HG03520 (cell line): ENCODE measurements around the gene CCDC13.
A peak's percentile ranks its signal among the peaks of the same experiment; 100 is the strongest.

Experiments used
- ATAC-seq: cut with Tn5 transposase; IDR thresholded peaks from one replicate; pipeline ENCODE4 v1.9.1; 2021; ENCODE audit warnings: mild to moderate bottlenecking, moderate library complexity; ENCODE audit not compliant: unreplicated experiment

Gene CCDC13

GRCh38 chr3:42800251-42800650 lies 27.2 kb upstream of the CCDC13 start:
- ATAC-seq: no peak

GRCh38 chr3:42799376-42799775 lies 26.3 kb upstream of the CCDC13 start:
- ATAC-seq: no peak

- no peak for ATAC-seq
These were observed 23.4 kb upstream of the CCDC13 start for GRCh38 chr3:42796332-42796885.

- ATAC-seq: no peak
These were observed 22.6 kb upstream of the CCDC13 start for GRCh38 chr3:42795621-42796181.

DNA sequence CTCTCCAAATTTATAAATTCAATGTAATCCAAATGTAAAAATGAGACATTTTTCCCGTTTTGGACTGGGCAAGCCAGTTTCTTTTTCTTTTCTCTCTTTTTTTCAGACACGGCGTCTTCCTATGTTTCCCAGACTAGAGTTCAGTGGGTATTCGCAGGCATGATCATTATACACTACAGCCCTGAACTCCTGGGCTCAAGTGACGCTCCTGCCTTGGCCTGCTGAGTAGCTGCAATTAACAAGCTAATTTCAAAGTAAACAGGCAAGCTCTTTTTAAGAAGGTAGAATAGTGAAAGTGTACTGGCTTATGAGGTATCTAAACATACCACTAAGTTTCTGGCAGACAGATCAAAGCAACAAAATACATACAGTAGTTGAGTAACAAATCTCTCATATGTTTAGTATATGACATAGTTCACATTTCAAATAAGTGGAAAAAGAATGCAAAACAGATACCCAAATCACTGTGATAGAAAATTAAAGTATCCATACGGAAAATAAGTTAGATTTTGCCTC lies 17.7 kb upstream of the CCDC13 start:
- ATAC-seq: no peak

DNA sequence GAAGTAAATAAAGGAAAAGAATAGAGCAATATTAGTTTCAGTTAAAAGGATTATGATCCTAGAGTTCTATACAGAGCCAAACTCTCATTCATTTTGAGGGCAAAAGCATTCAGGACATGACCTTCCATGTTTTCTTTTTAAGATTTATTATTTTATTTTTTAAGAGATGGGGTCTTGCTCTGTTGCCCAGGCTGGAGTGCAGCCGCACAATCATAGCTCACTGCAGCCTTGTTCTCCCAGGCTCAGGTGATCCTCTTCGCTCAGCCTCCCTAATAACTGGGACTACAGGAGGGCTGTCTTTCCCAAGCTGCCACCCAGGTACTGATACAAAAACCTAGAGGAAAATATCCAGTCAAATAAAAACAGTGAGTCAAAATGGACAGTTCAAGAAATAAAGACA lies 13.6 kb upstream of the CCDC13 start:
- no peak for ATAC-seq

GRCh38 chr3:42786212-42786611 lies 13.2 kb upstream of the CCDC13 start:
- ATAC-seq: no peak

- ATAC-seq: no peak
These were observed 8.0 kb upstream of the CCDC13 start for GRCh38 chr3:42780892-42781700.

DNA sequence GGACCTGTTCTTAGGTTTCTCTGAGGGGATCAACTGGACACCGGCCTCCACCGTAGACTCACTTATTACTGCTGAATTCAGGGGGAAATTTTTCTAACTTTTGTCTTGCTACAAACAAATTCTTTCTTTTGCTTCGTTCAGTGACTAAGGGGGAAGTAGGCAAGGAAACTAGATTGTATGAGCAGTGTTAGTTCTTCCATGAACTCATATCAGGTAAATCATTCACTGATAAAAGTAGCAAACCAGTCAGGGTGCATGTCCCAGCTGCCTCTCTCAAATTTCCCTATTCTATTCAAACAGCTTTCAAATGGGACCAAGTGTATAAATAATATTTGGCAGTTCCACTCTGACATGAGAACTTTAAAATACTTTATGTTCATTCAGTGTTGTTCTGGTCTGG lies 7.3 kb upstream of the CCDC13 start:
- no peak for ATAC-seq

GRCh38 chr3:42778644-42779043 lies 5.6 kb upstream of the CCDC13 start:
- no peak for ATAC-seq

- peak; percentile 4 for ATAC-seq
These were observed 327 bp upstream of the CCDC13 start for GRCh38 chr3:42773409-42773751.

GRCh38 chr3:42771271-42771670 lies 1.8 kb downstream of the CCDC13 start:
- no peak for ATAC-seq

DNA sequence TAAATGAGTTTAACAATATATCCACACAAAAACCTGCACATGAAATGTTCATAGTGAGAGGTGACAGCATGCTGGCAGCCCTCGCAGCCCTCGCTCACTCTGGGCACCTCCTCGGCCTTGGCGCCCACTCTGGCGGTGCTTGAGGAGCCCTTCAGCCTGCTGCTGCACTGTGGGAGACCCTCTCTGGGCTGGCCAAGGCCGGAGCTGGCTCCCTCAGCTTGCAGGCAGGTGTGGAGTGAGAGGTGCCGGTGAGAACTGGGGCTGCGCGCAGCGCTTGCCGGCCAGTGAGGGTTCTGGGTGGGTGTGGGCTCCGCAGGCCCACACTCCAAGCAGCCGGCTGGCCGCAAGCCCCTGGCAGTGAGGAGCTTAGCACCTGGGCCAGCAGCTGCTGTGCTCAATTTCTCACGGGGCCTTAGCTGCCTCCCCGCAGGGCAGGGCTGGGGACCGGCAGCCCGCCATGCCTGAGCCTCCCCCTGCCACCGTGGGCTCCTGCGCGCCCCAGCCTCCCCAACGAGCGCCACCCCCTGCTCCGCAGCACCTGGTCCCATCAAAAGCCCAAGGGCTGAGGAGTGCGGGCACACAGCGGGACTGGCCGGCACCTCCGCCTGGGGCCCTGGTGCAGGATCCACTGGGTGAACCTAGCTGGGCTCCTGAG lies 3.4 kb downstream of the CCDC13 start:
- no peak for ATAC-seq

DNA sequence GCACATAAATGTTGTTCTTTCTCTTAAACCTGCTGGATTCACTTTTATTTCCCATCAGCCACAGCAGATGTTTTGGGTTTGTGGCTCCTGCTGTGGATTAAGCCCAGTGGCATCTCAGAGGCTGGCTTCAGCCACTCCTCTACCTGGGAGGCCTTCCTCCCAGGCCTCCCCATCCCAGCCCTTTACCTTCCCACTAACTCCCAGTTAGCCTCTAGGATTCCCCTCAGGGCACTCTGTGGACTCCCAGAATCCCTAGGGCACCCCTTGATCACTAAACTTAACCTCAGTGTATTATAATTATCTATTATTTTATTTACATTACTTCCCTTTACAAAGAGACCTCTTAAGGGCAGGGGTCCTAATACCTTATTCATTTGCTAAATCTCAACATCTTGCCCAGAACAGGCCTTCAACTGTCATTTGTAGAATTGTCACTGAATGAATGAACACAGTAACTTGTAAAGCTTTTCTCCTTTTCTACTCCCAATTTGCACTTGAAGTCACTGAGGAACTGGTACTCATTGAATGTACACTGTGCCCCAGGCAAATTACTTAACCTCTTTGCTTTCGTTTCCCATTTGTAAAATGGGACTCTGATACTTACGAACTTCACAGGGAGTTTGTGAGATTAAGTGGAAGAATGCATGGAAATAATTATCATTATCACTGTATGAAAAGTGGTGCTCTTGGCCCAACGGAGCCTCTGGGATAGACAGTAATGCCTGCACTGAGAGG lies 8.3 kb downstream of the CCDC13 start:
- no peak for ATAC-seq

DNA sequence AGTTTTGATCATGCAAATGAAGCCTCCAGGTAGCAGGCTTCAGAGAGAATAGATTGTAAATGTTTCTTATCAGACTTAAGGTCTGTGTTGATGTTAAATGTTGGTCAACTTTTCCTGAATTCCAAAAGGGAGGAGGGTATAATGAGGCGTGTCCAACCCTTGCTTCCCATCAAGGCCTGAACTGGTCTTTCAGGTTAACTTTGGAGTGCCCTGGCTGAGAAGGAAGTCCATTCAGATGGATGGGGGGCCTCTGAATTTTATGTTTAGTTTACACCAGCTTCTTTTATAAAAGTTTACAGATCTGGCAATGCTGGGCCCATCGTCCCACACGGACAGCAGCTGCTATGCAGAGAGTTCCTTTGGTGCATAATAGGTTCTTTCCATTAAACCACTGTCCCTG lies 8.9 kb downstream of the CCDC13 start:
- ATAC-seq: no peak

DNA sequence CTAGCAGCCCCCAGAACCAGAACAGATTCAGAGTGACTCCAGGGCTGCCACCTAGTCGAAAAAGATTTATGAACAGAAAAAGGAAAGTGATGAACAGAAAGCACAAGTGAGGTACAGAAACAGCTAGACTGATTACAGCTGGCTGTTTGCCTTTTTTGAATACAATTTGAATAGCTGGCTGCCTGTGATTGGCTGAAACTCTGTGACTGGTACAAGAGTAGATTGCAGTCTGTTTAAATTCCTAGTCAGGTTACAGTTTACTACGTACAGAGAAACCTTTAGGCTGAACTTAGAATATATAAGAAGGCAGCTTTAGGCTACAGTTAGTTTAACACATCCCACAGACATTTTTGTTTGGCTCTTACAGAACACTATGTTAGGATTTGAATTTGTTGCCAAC lies 10.0 kb downstream of the CCDC13 start:
- no peak for ATAC-seq

DNA sequence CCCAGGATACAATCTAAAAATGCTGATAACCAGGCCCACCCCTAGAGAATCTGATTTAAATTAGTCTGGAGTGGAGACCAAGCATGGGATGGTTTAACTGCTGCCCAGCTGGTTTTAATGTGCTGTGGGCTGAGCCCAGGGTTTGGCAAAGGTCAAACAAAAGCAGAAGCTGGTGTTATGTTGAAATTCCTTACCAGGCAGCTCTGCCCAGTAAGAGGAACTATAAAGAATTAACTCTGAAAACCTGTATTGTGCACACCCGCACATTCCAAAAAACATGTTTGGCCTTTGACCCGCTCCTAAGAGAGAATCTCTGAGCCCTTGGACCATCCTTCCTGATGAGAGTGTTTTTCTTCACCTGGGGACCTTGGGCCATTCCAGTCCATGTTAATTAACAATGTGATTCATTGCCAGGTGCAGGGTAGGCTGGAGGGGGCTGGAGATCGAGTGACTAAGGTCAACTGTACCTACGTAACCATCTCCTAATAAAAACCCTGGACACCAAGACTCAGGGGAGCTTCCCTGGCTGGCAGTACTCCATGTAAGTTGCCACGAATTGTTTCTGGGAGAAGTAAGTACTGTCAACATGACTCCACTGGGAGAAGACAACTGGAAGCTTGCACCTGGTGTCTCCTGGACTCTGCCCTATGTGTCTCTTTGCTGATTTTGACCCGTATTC lies 10.9 kb downstream of the CCDC13 start:
- ATAC-seq: no peak

GRCh38 chr3:42758126-42758525 lies 14.9 kb downstream of the CCDC13 start:
- ATAC-seq: no peak

DNA sequence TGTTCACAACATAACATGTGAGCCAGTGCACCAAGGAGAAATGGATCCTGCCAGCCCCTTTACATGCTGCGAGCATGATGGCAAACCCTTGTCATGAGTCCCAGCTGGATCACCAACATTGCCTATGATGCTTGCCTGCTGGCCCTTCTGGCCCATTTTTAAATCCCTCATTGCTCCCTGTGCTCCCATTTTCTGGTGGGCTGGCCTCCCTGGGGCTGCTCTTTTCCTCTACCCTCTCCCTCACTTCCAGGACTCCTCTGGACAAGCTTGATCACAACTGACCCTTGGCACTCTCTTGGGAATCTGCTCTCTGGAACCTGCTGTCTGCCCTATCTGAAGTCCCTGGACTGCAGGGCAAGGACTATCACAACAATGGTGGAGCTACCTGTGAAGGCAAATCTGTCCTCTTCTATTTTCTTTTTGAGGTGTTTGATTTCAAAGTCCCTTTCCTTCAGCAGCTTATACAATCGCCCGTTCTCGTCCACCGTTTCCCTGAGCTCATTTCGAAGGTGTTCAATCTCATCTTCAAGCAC lies 16.3 kb downstream of the CCDC13 start:
- ATAC-seq: no peak
